ENCODE measurements around the gene DVL3. TPM values are rescaled to one million over a fixed set of nuclear protein-coding genes. Genes with fewer than 3 reads are reported as not detected.

DVL3 gene
- total RNA-seq, 1 experiment from 2014 or later = 108 TPM

GRCh38 chr3:184142199-184142598, 13.0 kb upstream of the DVL3 start:
- no peak for TF ChIP-seq CTCF (conservative IDR thresholded peaks at IDR 0.05)
- no peak for TF ChIP-seq EZH2 (IDR thresholded peaks at IDR 0.05; ENCODE audit: low read depth)
- intact Hi-C loops (cut with micrococcal nuclease; ENCODE audit: unreplicated experiment) = loop anchor here (10.0 kb wide), 1 partner anchor 403 kb away; no protein-coding TSS in a partner anchor
- H3F3A ChIP-seq (ENCODE audit: insufficient read depth, low read depth) = peaks cover 21% of the 10 kb centered on the region
- no peaks in the 10 kb centered on the region for H3K27me3 ChIP-seq (ENCODE audit: insufficient read depth, low read depth)
- peaks cover 2% of the 10 kb centered on the region; the same call in 1 of the 2 replicates for H3K4me1 ChIP-seq (replicated peaks; ENCODE audit: insufficient read depth)
- CTCF ChIA-PET = no interaction called here
- POLR2A ChIA-PET (ENCODE audit: unreplicated experiment) = no interaction called here
- no peaks in the 10 kb centered on the region for H3K9me2 ChIP-seq (ENCODE audit: insufficient read depth)
- peaks cover 20% of the 10 kb centered on the region; the same call in 1 of the 2 replicates for H3K36me3 ChIP-seq (ENCODE audit: low read depth)
- peaks cover 18% of the 10 kb centered on the region for H3K79me2 ChIP-seq (ENCODE audit: low read depth)
- H4K20me1 ChIP-seq (ENCODE audit: insufficient read depth) = no peaks in the 10 kb centered on the region; the same call in 1 of the 2 replicates
- DNase-seq = no peak
- H3K27ac ChIP-seq = no peak overlapping the region
- H3K9me3 ChIP-seq (ENCODE audit: insufficient read depth, low read depth) = no peaks in the 10 kb centered on the region
- H3K4me2 ChIP-seq = no peak overlapping the region
- H3K4me3 ChIP-seq = no peak overlapping the region
- BruUV-seq (replicated peaks) = no TSS peak
- no peak overlapping the region for H2AFZ ChIP-seq

GRCh38 chr3:184143327-184143726, 11.8 kb upstream of the DVL3 start:
- DNase-seq = no peak
- Histone ChIP-seq H4K20me1 (ENCODE audit: insufficient read depth) (no peaks in the 10 kb centered on the region; the same call in 1 of the 2 replicates), H3K4me2 (no peak overlapping the region), H3F3A (ENCODE audit: insufficient read depth, low read depth) (peaks cover 26% of the 10 kb centered on the region), H3K9me2 (ENCODE audit: insufficient read depth) (no peaks in the 10 kb centered on the region), H3K36me3 (ENCODE audit: low read depth) (peaks cover 20% of the 10 kb centered on the region; the same call in 1 of the 2 replicates), H3K4me1 (replicated peaks; ENCODE audit: insufficient read depth) (no peaks in the 10 kb centered on the region), H3K9me3 (ENCODE audit: insufficient read depth, low read depth) (no peaks in the 10 kb centered on the region), H3K27me3 (ENCODE audit: insufficient read depth, low read depth) (no peaks in the 10 kb centered on the region), H3K4me3 (no peak overlapping the region), H3K79me2 (ENCODE audit: low read depth) (peaks cover 6% of the 10 kb centered on the region), H3K27ac (no peak overlapping the region), H2AFZ (no peak overlapping the region)
- no peak for TF ChIP-seq EZH2 (IDR thresholded peaks at IDR 0.05; ENCODE audit: low read depth)
- no peak for TF ChIP-seq CTCF (conservative IDR thresholded peaks at IDR 0.05)
- ChIA-PET CTCF (interaction anchor here (0.9 kb wide), 1 partner anchor 97 kb away, joined by 4 read pairs; no protein-coding TSS in a partner anchor), POLR2A (ENCODE audit: unreplicated experiment) (interaction anchor here (0.5 kb wide), 1 partner anchor 42 kb away, joined by 4 read pairs; no protein-coding TSS in a partner anchor)
- BruUV-seq (replicated peaks) = no TSS peak
- intact Hi-C loops (cut with micrococcal nuclease; ENCODE audit: unreplicated experiment) = loop anchor here (10.0 kb wide), 1 partner anchor 401 kb away; no protein-coding TSS in a partner anchor

- H3K4me3 ChIP-seq = no peak overlapping the region
- H3F3A ChIP-seq (ENCODE audit: insufficient read depth, low read depth) = peaks cover 32% of the 10 kb centered on the region
- H3K36me3 ChIP-seq (ENCODE audit: low read depth) = peaks cover 20% of the 10 kb centered on the region; the same call in 1 of the 2 replicates
- H2AFZ ChIP-seq = no peak overlapping the region
- ChIA-PET POLR2A (ENCODE audit: unreplicated experiment) (interaction anchor here (0.6 to 0.7 kb wide), 2 partner anchors 9 to 175 kb away, joined by 5 to 8 read pairs; partner anchors contain the start of gene EIF2B5), CTCF (no interaction called here)
- DNase-seq = no peak
- H4K20me1 ChIP-seq (ENCODE audit: insufficient read depth) = no peaks in the 10 kb centered on the region; the same call in 1 of the 2 replicates
- H3K79me2 ChIP-seq (ENCODE audit: low read depth) = no peaks in the 10 kb centered on the region
- intact Hi-C loops (cut with micrococcal nuclease; ENCODE audit: unreplicated experiment) = loop anchor here (10.0 kb wide), 1 partner anchor 400 kb away; no protein-coding TSS in a partner anchor
- no peaks in the 10 kb centered on the region for H3K9me3 ChIP-seq (ENCODE audit: insufficient read depth, low read depth)
- no TSS peak for BruUV-seq (replicated peaks)
- H3K9me2 ChIP-seq (ENCODE audit: insufficient read depth) = no peaks in the 10 kb centered on the region
- H3K4me2 ChIP-seq = no peak overlapping the region
- no peaks in the 10 kb centered on the region for H3K4me1 ChIP-seq (replicated peaks; ENCODE audit: insufficient read depth)
- TF ChIP-seq CTCF (conservative IDR thresholded peaks at IDR 0.05) (no peak), EZH2 (IDR thresholded peaks at IDR 0.05; ENCODE audit: low read depth) (no peak)
- no peaks in the 10 kb centered on the region for H3K27me3 ChIP-seq (ENCODE audit: insufficient read depth, low read depth)
- H3K27ac ChIP-seq = no peak overlapping the region
These were observed 10.7 kb upstream of the DVL3 start for GRCh38 chr3:184144505-184144904.

All from PC-9 (cell line).